Mucosa of descending colon (tissue), 3 donors: ENCODE results near the gene SIK2. TPM values are rescaled to one million over a fixed set of nuclear protein-coding genes. Genes with fewer than 3 reads are reported as not detected.
A peak's percentile ranks its signal among the peaks of the same experiment; 100 is the strongest.

Experiments used
- ATAC-seq: fragments of 200-7000 bp; cut with Tn5 transposase; one replicate; pipeline ENCODE4 v1.9.1; 2020; ENCODE audit warnings: mild to moderate bottlenecking, moderate library complexity
- DNase-seq, 3 donors: peaks; one replicate each; pipeline ENCODE4 v3.0.0-alpha.2; 2020
- H3K36me3 ChIP-seq: fragments of 200-600 bp; one replicate; pipeline ENCODE4 v1.8.0; 2021; ENCODE audit warnings: low read depth, mild to moderate bottlenecking
- H3K4me1 ChIP-seq: fragments of 200-600 bp; one replicate; pipeline ENCODE4 v1.8.0; 2021; ENCODE audit warnings: low read depth, mild to moderate bottlenecking
- H3K4me3 ChIP-seq: fragments of 200-600 bp; one replicate; pipeline ENCODE4 v1.8.0; 2021; ENCODE audit warnings: mild to moderate bottlenecking
- H3K9me3 ChIP-seq: fragments of 200-600 bp; one replicate; pipeline ENCODE4 v1.8.0; 2021; ENCODE audit warnings: mild to moderate bottlenecking
- intact Hi-C, 2 donors: fragments of 100-400 bp; cut with DNase I in 1 of 2; cut with micrococcal nuclease in 1 of 2; formaldehyde crosslinking; loops; one replicate each; pipeline versions ENCODE4 v1.11.0 to v1.11.1; 2022; cut with DNase I, micrococcal nuclease
- total RNA-seq, 3 donors: library from RNA; stranded (reverse); fragmentation: NEBNext Ultra II Directional in 2 of 3; extraction: Animal tissue kit (Norgen Biotek cat#: 25700) in 2 of 3; gene quantifications; one replicate each; pipeline versions ENCODE4 v1.2.1 to v1.2.4, GENCODE V29; 2021 to 2023
- TF ChIP-seq, protein P1 (sequence below): fragments of 200-600 bp; IDR thresholded peaks from one replicate; pipeline ENCODE4 v1.8.0; 2022; ENCODE audit warnings: antibody characterized with exemption, mild to moderate bottlenecking
- donor health status: DM: no; HTN: no; CAD: no; lungs with moderate emphysema.
- donor health status: DM: no; HTN: no; CAD: no.
- donor health status: DM: no; HTN: yes; CAD: no.

Gene SIK2
- total RNA-seq, 3 donors from 2014 or later = 22.0 to 23.0 (median 22.7) TPM

DNA sequence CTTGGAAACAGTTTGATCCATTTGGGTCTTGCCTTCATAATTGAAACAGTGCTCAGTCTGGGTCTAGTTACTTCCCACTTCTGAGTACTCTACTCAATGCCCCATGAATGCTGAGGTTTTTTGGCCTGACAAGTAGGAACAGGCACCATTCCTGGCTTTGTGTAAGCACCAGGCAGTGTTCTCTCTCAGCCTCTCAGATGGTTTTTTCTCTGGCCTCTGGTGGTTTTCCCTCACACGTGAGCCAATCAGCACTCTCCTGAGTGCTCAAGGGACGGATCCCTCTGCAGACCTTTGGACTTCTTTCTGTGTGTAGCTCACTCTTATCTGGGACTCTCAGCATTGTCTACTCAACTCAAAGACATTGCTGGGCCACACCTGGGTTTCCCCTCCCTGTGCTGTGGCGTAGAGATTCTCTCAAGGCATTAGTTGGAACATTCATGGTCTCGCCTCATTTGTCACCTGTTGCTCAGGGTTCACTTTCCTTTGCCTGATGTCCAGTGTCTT is 21.3 kb downstream of the SIK2 start:
- Histone ChIP-seq H3K4me3 (no peak overlapping the region), H3K4me1 (peaks cover 26% of the 10 kb centered on the region), H3K9me3 (no peaks in the 10 kb centered on the region), H3K36me3 (no peaks in the 10 kb centered on the region)
- TF ChIP-seq, protein P1, sequence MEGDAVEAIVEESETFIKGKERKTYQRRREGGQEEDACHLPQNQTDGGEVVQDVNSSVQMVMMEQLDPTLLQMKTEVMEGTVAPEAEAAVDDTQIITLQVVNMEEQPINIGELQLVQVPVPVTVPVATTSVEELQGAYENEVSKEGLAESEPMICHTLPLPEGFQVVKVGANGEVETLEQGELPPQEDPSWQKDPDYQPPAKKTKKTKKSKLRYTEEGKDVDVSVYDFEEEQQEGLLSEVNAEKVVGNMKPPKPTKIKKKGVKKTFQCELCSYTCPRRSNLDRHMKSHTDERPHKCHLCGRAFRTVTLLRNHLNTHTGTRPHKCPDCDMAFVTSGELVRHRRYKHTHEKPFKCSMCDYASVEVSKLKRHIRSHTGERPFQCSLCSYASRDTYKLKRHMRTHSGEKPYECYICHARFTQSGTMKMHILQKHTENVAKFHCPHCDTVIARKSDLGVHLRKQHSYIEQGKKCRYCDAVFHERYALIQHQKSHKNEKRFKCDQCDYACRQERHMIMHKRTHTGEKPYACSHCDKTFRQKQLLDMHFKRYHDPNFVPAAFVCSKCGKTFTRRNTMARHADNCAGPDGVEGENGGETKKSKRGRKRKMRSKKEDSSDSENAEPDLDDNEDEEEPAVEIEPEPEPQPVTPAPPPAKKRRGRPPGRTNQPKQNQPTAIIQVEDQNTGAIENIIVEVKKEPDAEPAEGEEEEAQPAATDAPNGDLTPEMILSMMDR = no peak
- intact Hi-C loops = no loop called here
- ATAC-seq (peak; percentile 97), DNase-seq (peak; percentile 54 to 76 (median 61))

DNA sequence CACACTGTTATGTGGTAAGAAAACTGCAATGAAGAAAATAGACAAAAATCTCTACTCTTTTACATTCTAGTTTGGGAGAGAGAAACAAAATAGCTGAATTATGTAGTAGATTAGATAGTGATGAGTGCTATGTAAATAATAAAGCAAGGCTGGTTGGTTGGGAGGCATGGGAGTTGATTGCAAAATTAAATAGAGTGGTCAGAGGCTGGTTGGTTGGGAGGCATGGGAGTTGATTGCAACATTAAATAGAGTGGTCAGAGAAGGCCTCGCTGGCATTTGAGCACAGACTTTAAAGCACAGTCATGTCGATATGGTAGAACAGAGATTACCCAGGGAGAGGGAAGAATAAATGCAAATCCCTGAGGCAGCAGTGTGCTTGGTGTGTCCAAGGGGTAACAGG is 22.4 kb downstream of the SIK2 start:
- H3K36me3 ChIP-seq = no peaks in the 10 kb centered on the region
- H3K4me3 ChIP-seq = no peak overlapping the region
- H3K4me1 ChIP-seq = peaks cover 26% of the 10 kb centered on the region
- H3K9me3 ChIP-seq = no peaks in the 10 kb centered on the region
- TF ChIP-seq, protein P1 = no peak
- DNase-seq (no peak), ATAC-seq (no peak)
- intact Hi-C loops = no loop called here

DNA sequence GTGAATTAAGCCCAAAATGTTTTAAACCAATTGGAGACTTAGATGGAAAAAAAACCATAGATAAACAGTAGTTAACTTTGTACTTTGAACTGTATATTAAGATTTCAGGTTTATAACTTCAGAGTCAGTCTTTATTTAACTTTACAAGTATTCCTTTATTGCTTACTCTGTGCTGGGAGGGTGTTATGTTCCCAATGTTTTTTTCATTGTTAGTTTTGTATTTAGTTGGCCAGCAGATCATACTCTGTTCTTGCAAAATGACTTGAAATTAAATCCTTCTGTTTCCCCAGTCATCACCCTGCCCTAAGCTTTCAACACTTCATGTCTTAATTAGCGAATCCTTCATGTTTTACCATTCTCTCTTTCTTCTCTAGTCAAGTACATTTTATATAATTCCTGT is 25.3 kb downstream of the SIK2 start:
- H3K9me3 ChIP-seq = no peaks in the 10 kb centered on the region
- DNase-seq (no peak), ATAC-seq (peak; percentile 69)
- intact Hi-C loops = no loop called here
- TF ChIP-seq, protein P1 = no peak
- H3K4me1 ChIP-seq = peaks cover 30% of the 10 kb centered on the region
- no peaks in the 10 kb centered on the region for H3K36me3 ChIP-seq
- no peak overlapping the region for H3K4me3 ChIP-seq

DNA sequence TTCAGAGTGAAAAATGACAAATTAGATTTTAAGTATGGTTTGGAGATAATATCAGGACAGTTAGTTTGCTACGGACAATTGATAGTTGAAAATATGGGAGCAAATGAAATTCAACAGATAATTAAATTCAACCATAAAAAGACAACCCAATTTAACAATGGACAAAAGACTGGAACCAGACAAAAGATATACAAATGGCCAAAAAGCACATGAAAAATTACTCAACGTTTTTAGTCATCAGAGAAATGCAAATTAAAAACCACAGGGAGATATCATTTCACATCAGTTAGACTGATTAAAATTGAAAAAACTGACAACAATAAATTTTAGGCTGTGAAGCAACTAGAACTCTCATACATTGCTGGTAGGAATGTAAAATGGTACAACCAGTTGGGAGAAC is 27.2 kb downstream of the SIK2 start:
- intact Hi-C loops = no loop called here

DNA sequence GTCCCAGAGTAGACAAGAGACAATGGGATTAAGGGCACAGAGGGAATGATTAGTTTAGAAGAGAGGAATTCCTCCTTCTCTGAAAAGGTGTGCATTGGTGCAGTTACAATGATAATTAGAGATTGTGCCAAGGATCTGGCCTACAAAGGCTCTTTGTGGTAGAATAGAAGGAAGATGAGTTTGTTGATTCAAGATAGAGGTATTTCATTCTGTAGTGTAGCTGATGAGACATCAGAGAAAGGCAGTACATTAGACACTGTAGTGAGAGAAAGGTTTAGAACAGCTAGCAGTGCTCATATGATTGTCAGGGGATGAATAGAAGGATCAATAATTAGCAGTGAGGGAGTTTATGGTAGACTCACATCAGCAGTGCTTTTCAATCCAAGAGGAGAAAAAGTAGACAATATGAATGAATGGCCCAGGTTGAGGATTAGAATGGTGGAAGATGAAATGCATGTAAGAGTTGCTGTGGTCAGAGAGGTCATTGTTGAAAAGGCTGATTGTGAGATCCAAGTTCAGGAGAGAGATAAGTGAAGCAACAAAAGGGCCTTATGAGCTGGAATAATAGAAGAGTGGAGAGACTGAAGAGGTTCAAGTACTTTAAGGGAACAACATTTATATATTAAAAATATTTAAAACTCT is 28.9 kb downstream of the SIK2 start:
- no peak for DNase-seq
- Histone ChIP-seq H3K4me1 (peaks cover 41% of the 10 kb centered on the region), H3K9me3 (no peaks in the 10 kb centered on the region), H3K36me3 (no peaks in the 10 kb centered on the region), H3K4me3 (no peak overlapping the region)
- no peak for ATAC-seq
- intact Hi-C loops = no loop called here
- TF ChIP-seq, protein P1 = no peak

More for the DNA sequence above, 27.2 kb downstream of the SIK2 start:
- no peaks in the 10 kb centered on the region for H3K9me3 ChIP-seq
- DNase-seq = no peak
- TF ChIP-seq, protein P1 = no peak
- H3K4me1 ChIP-seq = peaks cover 44% of the 10 kb centered on the region
- H3K36me3 ChIP-seq = no peaks in the 10 kb centered on the region
- no peak overlapping the region for H3K4me3 ChIP-seq
- ATAC-seq = no peak
